A549 (cell line): ENCODE measurements around the gene PNMT. TPM values are rescaled to one million over a fixed set of nuclear protein-coding genes. Genes with fewer than 3 reads are reported as not detected.

Source experiments
- ATAC-seq, 2 experiments: fragments of 200-7000 bp in 1 of 2; fragments of >200 bp in 1 of 2; cut with Nextera tagmentation in 1 of 2; cut with Tn5 transposase in 1 of 2; 3 replicates each; pipeline versions ENCODE4 v1.8.0 to v1.9.1; 2018 to 2020; ENCODE audit warnings: mild to moderate bottlenecking in 1 of 2, moderate library complexity in 1 of 2
- CTCF ChIA-PET: fragments of 300-600 bp; sonication (Branson Sonifier 250); formaldehyde crosslinking; extraction: SDS; loops from one replicate; lab custom pipeline; 2021; ENCODE audit warnings: antibody characterized with exemption, inconsistent platforms; lab: Yijun Ruan, JAX
- POLR2A ChIA-PET: fragments of 350-600 bp; formaldehyde crosslinking; extraction: SDS; loops from one replicate; lab custom pipeline; 2021; ENCODE audit warnings: antibody characterized with exemption, inconsistent platforms; lab: Yijun Ruan, JAX
- DNase-seq, 2 experiments: peaks; one replicate each; pipeline versions ENCODE4 v3.0.0 to v3.0.0-alpha.2; 2011 to 2016; ENCODE audit warnings: low read depth in 1 of 2, low spot score in 1 of 2
- FAIRE-seq: peaks from 2 replicates; lab custom pipeline; 2011; peaks lifted over from hg19 to GRCh38; lab: Jason Lieb, UNC
- H3K27ac ChIP-seq, 2 experiments: fragments of >200 bp; sonication (Bioruptor Twin); formaldehyde crosslinking; 3 replicates each; pipeline ENCODE4 v1.5.1; 2016 to 2017
- H3K4me1 ChIP-seq: fragments of >200 bp; sonication (Bioruptor Twin); formaldehyde crosslinking; 3 replicates; pipeline ENCODE4 v1.6.1; 2016
- H3K4me2 ChIP-seq: fragments of >200 bp; sonication (Bioruptor Twin); formaldehyde crosslinking; 3 replicates; pipeline ENCODE4 v1.6.1; 2016
- H3K4me3 ChIP-seq: fragments of >200 bp; sonication (Bioruptor Twin); formaldehyde crosslinking; 3 replicates; pipeline ENCODE4 v1.5.1; 2016
- H3K9me3 ChIP-seq: fragments of >200 bp; sonication (Bioruptor Twin); formaldehyde crosslinking; 3 replicates; pipeline ENCODE4 v1.6.1; 2016
- CBX2 ChIP-seq: fragments of 200-600 bp; sonication (generic); IDR thresholded peaks from 2 replicates; pipeline ENCODE4 v1.6.1; 2016; ENCODE audit warnings: low read depth, mild to moderate bottlenecking, borderline replicate concordance
- CEBPB ChIP-seq, 2 experiments: fragments of >200 bp in 1 of 2; sonication (Bioruptor Twin) in 1 of 2; formaldehyde crosslinking in 1 of 2; IDR thresholded peaks; 2 replicates each; pipeline ENCODE4 v1.6.1; 2012 to 2016
- HDAC2 ChIP-seq: fragments of 200-600 bp; sonication (generic); IDR thresholded peaks from 2 replicates; pipeline ENCODE4 v1.6.1; 2016
- HOXA7 ChIP-seq: fragments of 250-450 bp; sonication (Bioruptor Pico); IDR thresholded peaks from 2 replicates; pipeline ENCODE4 v1.5.0; 2020; ENCODE audit warnings: mild to moderate bottlenecking, moderate library complexity
- JUN ChIP-seq, 2 experiments: fragments of >200 bp; sonication (Bioruptor Twin); formaldehyde crosslinking; IDR thresholded peaks; 2 replicates in 1 of 2; 3 replicates in 1 of 2; pipeline ENCODE4 v1.6.1; 2016 to 2017
- KDM5A ChIP-seq: fragments of 200-600 bp; sonication (generic); IDR thresholded peaks from 2 replicates; pipeline ENCODE4 v1.6.1; 2016; ENCODE audit warnings: antibody characterized with exemption, mild to moderate bottlenecking
- MAFK ChIP-seq: fragments of 450-650 bp; IDR thresholded peaks from 2 replicates; pipeline ENCODE4 v1.6.1; 2014; ENCODE audit not compliant: partially characterized antibody
- MAZ ChIP-seq: fragments of 150-350 bp; IDR thresholded peaks from 2 replicates; pipeline ENCODE4 v1.6.1; 2014; ENCODE audit warnings: antibody characterized with exemption, low read depth, low read length, borderline replicate concordance
- NFE2L2 ChIP-seq: fragments of 150-350 bp; conservative IDR thresholded peaks from 2 replicates; pipeline ENCODE4 v1.6.1; 2014; ENCODE audit warnings: low read length
- NPAS2 ChIP-seq: fragments of 250-450 bp; sonication (Bioruptor Pico); IDR thresholded peaks from 2 replicates; pipeline ENCODE4 v1.8.0; 2022; ENCODE audit warnings: mild to moderate bottlenecking, moderate library complexity, borderline replicate concordance
- NR3C1 ChIP-seq: fragments of >200 bp; sonication (Bioruptor Twin); formaldehyde crosslinking; IDR thresholded peaks from 3 replicates; pipeline ENCODE4 v1.6.1; 2017
- PHF8 ChIP-seq: fragments of 200-600 bp; sonication (generic); IDR thresholded peaks from 2 replicates; pipeline ENCODE4 v1.6.1; 2016; ENCODE audit warnings: low read depth, mild to moderate bottlenecking, antibody characterized with exemption, moderate library complexity, borderline replicate concordance
- TFCP2L1 ChIP-seq: fragments of 250-450 bp; sonication (Bioruptor Pico); IDR thresholded peaks from 2 replicates; pipeline ENCODE4 v1.5.0; 2021; ENCODE audit warnings: mild to moderate bottlenecking
- ZNF302 ChIP-seq: fragments of 250-450 bp; sonication (Bioruptor Pico); IDR thresholded peaks from 2 replicates; pipeline ENCODE4 v1.9.0; 2021; ENCODE audit warnings: inconsistent platforms, mild to moderate bottlenecking, moderate library complexity
- WGBS: methylation state at CpG from one replicate; pipeline ENCODE4 v1.1.6; 2017; ENCODE audit errors: missing lambda C conversion rate; 5-methylcytosine and 5-hydroxymethylcytosine counted together
- polyA plus RNA-seq, 4 experiments: library from polyadenylated mRNA; depleted of rRNA in 3 of 4; stranded (reverse); fragments of >200 nt; fragmentation: RNase III in 1 of 4; extraction: RNeasy Plus Mini Kit Qiagen cat#74134 plus additional on column Dnase treatment in 1 of 4; gene quantifications; 2 replicates in 3 of 4; 3 replicates in 1 of 4; pipeline ENCODE4 v1.2.3, GENCODE V29; 2011 to 2017
- TF ChIP-seq, protein P1 (sequence below): IDR thresholded peaks from 2 replicates; pipeline ENCODE4 v1.6.1; 2012; ENCODE audit warnings: low read depth, borderline replicate concordance
- TF ChIP-seq, protein P2 (sequence below): fragments of 250-450 bp; sonication (Bioruptor Pico); IDR thresholded peaks from 2 replicates; pipeline ENCODE4 v1.5.0; 2020; ENCODE audit warnings: low read depth, mild to moderate bottlenecking, moderate library complexity
- TF ChIP-seq, protein P3 (sequence below): IDR thresholded peaks from 2 replicates; pipeline ENCODE4 v1.6.1; 2012
- TF ChIP-seq, protein P4 (sequence below): fragments of >200 bp; sonication (Bioruptor Twin); formaldehyde crosslinking; IDR thresholded peaks from 3 replicates; pipeline ENCODE4 v1.6.1; 2016
- TF ChIP-seq, protein P5 (sequence below): fragments of 250-450 bp; sonication (Bioruptor Pico); IDR thresholded peaks from 2 replicates; pipeline ENCODE4 v1.5.0; 2021; ENCODE audit warnings: mild to moderate bottlenecking, moderate library complexity, borderline replicate concordance

Gene PNMT
- polyA plus RNA-seq, 2 of the 4 experiments (the other 2 are of a cell fraction) = not detected

DNA sequence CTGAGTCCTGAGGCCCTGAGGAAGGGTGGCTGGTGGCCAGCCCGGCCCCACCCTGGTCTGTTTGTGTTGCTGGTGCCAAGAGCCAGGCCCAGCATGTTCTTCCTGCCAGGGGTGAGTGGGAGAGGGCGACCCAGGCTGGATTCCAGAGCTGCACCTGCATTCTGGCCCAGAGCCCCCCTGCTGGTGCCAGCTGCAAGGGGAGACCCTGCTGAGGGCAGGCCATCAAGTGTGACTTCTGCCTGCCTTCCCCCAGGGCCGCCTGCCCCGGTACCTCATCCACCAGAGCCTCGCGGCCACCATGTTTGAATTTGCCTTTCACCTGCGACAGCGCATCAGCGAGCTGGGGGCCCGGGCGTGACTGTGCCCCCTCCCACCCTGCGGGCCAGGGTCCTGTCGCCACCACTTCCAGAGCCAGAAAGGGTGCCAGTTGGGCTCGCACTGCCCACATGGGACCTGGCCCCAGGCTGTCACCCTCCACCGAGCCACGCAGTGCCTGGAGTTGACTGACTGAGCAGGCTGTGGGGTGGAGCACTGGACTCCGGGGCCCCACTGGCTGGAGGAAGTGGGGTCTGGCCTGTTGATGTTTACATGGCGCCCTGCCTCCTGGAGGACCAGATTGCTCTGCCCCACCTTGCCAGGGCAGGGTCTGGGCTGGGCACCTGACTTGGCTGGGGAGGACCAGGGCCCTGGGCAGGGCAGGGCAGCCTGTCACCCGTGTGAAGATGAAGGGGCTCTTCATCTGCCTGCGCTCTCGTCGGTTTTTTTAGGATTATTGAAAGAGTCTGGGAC is 5.5 kb upstream of the PNMT start:
- Histone ChIP-seq H3K27ac (peak overlapping the region in 1 of 2 experiments; percentile 79; a peak in 3 of 6 replicates), H3K4me3 (no peak overlapping the region), H3K9me3 (no peaks in the 10 kb centered on the region), H3K4me1 (peaks cover 53% of the 10 kb centered on the region), H3K4me2 (peak overlapping the region; percentile 70)
- ChIA-PET CTCF (interaction anchor here (0.6 to 50.7 kb wide), 5 partner anchors 9 to 112 kb away, joined by 3 to 1391 read pairs (median 8); partner anchors contain the start of genes PPP1R1B and STARD3), POLR2A (interaction anchor here (0.7 kb wide), 1 partner anchor 67 kb away, joined by 3 read pairs; no protein-coding TSS in a partner anchor)
- TF ChIP-seq, protein P1, sequence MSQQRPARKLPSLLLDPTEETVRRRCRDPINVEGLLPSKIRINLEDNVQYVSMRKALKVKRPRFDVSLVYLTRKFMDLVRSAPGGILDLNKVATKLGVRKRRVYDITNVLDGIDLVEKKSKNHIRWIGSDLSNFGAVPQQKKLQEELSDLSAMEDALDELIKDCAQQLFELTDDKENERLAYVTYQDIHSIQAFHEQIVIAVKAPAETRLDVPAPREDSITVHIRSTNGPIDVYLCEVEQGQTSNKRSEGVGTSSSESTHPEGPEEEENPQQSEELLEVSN = no peak
- TF ChIP-seq JUN (IDR thresholded peaks at IDR 0.05) = no peak
- no peak for TF ChIP-seq NR3C1
- TF ChIP-seq MAZ = no peak
- no peak for TF ChIP-seq CBX2
- no peak for TF ChIP-seq NPAS2 (CRISPR knock-in tag)
- no peak for TF ChIP-seq CEBPB (IDR thresholded peaks at IDR 0.05)
- TF ChIP-seq HOXA7 (CRISPR knock-in tag) = no peak
- no peak for TF ChIP-seq NFE2L2
- TF ChIP-seq, protein P2, sequence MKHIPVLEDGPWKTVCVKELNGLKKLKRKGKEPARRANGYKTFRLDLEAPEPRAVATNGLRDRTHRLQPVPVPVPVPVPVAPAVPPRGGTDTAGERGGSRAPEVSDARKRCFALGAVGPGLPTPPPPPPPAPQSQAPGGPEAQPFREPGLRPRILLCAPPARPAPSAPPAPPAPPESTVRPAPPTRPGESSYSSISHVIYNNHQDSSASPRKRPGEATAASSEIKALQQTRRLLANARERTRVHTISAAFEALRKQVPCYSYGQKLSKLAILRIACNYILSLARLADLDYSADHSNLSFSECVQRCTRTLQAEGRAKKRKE (CRISPR knock-in tag) = no peak
- TF ChIP-seq, protein P3, sequence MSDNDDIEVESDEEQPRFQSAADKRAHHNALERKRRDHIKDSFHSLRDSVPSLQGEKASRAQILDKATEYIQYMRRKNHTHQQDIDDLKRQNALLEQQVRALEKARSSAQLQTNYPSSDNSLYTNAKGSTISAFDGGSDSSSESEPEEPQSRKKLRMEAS = no peak
- TF ChIP-seq PHF8 = no peak
- no peak for TF ChIP-seq ZNF302 (CRISPR knock-in tag)
- TF ChIP-seq MAFK = no peak
- ATAC-seq (0 out of 6 replicates have a peak, but pooled peaks of 1 of the 2 experiments have one; percentile 1), FAIRE-seq (no peak), DNase-seq (no peak)
- 78% methylated on average over 12 of the region's 22 CpGs for WGBS

DNA sequence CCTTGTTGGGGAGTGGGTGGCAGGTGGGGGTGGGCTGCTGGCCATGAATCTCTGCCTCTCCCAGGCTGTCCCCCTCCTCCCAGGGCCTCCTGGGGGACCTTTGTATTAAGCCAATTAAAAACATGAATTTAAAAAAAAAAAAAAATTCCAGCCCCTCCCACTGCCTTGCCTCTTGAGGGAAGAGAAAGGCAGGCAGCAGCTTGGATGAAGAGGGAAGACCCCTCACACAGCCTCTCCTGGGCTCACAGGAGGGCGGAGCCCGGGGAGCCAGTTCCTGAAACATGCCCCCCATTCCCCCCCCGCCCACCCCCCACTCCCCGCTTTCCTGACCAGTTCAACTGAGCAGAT is 4.9 kb upstream of the PNMT start:
- H3K4me3 ChIP-seq = 0 out of 3 replicates have a peak overlapping the region, but pooled peaks have one; percentile 5
- POLR2A ChIA-PET = interaction anchor here (0.7 kb wide), 1 partner anchor 66 kb away, joined by 3 read pairs; no protein-coding TSS in a partner anchor
- DNase-seq = no peak
- WGBS = 37% methylated on average over 2 of the region's 4 CpGs
- peaks cover 58% of the 10 kb centered on the region for H3K4me1 ChIP-seq
- no peak for FAIRE-seq
- H3K4me2 ChIP-seq = peak overlapping the region; percentile 70
- TF ChIP-seq KDM5A (no peak), TFCP2L1 (no peak), MAZ (no peak), HDAC2 (no peak)
- TF ChIP-seq, protein P4, sequence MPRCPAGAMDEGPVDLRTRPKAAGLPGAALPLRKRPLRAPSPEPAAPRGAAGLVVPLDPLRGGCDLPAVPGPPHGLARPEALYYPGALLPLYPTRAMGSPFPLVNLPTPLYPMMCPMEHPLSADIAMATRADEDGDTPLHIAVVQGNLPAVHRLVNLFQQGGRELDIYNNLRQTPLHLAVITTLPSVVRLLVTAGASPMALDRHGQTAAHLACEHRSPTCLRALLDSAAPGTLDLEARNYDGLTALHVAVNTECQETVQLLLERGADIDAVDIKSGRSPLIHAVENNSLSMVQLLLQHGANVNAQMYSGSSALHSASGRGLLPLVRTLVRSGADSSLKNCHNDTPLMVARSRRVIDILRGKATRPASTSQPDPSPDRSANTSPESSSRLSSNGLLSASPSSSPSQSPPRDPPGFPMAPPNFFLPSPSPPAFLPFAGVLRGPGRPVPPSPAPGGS = no peak
- TF ChIP-seq, protein P5, sequence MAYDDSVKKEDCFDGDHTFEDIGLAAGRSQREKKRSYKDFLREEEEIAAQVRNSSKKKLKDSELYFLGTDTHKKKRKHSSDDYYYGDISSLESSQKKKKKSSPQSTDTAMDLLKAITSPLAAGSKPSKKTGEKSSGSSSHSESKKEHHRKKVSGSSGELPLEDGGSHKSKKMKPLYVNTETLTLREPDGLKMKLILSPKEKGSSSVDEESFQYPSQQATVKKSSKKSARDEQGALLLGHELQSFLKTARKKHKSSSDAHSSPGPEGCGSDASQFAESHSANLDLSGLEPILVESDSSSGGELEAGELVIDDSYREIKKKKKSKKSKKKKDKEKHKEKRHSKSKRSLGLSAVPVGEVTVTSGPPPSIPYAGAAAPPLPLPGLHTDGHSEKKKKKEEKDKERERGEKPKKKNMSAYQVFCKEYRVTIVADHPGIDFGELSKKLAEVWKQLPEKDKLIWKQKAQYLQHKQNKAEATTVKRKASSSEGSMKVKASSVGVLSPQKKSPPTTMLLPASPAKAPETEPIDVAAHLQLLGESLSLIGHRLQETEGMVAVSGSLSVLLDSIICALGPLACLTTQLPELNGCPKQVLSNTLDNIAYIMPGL = no peak
- TF ChIP-seq, all 56 proteins: peak for 0
- no peaks in the 10 kb centered on the region for H3K9me3 ChIP-seq
- ATAC-seq = peak; percentile 0 to 18; a peak in 3 of 6 replicates
- CTCF ChIA-PET = interaction anchor here (0.7 to 50.7 kb wide), 4 partner anchors 8 to 456 kb away, joined by 3 to 1391 read pairs (median 14); partner anchors contain the start of genes PPP1R1B and STARD3
- H3K27ac ChIP-seq = peak overlapping the region; percentile 25 to 79; a peak in 5 of 6 replicates
